COLO829 (cell line): Measurements from ENCODE around the gene RPSA.
A peak's percentile ranks its signal among the peaks of the same experiment; 100 is the strongest.
"Not testable (repeated sequence)": the region's sequence is repeated elsewhere in the genome, so short reads cannot be mapped to it uniquely, and the experiment has no call there.

Source experiments
- DNase-seq: peaks from one replicate; pipeline ENCODE4 v3.0.0; 2012; ENCODE audit warnings: low spot score

RPSA gene

GRCh38 chr3:39419742-39420315 is 13.3 kb downstream of the RPSA start:
- DNase-seq = no peak

GRCh38 chr3:39420543-39420942 is 14.0 kb downstream of the RPSA start:
- no peak for DNase-seq

GRCh38 chr3:39423436-39423970 is 17.0 kb downstream of the RPSA start:
- no peak for DNase-seq

- no peak for DNase-seq
These were observed 19.8 kb downstream of the RPSA start for GRCh38 chr3:39426312-39426711.

GRCh38 chr3:39427506-39427905 is 21.0 kb downstream of the RPSA start:
- DNase-seq = no peak

GRCh38 chr3:39428745-39429201 is 22.3 kb downstream of the RPSA start:
- no peak for DNase-seq

- DNase-seq = no peak
These were observed 22.9 kb downstream of the RPSA start for GRCh38 chr3:39429466-39429865.

- no peak for DNase-seq
These were observed 25.8 kb downstream of the RPSA start for GRCh38 chr3:39432342-39432741.

GRCh38 chr3:39433642-39434041 is 27.1 kb downstream of the RPSA start:
- no peak for DNase-seq

- DNase-seq = no peak
These were observed 28.1 kb downstream of the RPSA start for GRCh38 chr3:39434574-39434973.

- DNase-seq = no peak
These were observed 28.7 kb downstream of the RPSA start for GRCh38 chr3:39435006-39435748.

GRCh38 chr3:39438880-39439279 is 32.4 kb downstream of the RPSA start:
- no peak for DNase-seq

- DNase-seq = no peak
These were observed 33.8 kb downstream of the RPSA start for GRCh38 chr3:39440316-39440715.

- DNase-seq = no peak
These were observed 37.0 kb downstream of the RPSA start for GRCh38 chr3:39443530-39443929.

- no peak for DNase-seq
These were observed 39.4 kb downstream of the RPSA start for GRCh38 chr3:39445927-39446326.

- no peak for DNase-seq
These were observed 39.9 kb downstream of the RPSA start for GRCh38 chr3:39446444-39446843.

GRCh38 chr3:39447637-39448483 is 41.3 kb downstream of the RPSA start:
- DNase-seq = peak; percentile 94

GRCh38 chr3:39448506-39449233 is 42.1 kb downstream of the RPSA start:
- no peak for DNase-seq

- DNase-seq = no peak
These were observed 43.3 kb downstream of the RPSA start for GRCh38 chr3:39449796-39450195.

- DNase-seq = no peak
These were observed 46.6 kb downstream of the RPSA start for GRCh38 chr3:39453134-39453533.

- DNase-seq = not testable (repeated sequence)
These were observed 47.4 kb downstream of the RPSA start for GRCh38 chr3:39453872-39454271.
